GM21390 (cell line): ENCODE data around the gene OXSR1.
"Not testable (repeated sequence)": the region's sequence is repeated elsewhere in the genome, so short reads cannot be mapped to it uniquely, and the experiment has no call there.

Experiments used
- ATAC-seq: cut with Tn5 transposase; IDR thresholded peaks from one replicate; pipeline ENCODE4 v1.9.1; 2021; ENCODE audit not compliant: unreplicated experiment

The OXSR1 gene

DNA sequence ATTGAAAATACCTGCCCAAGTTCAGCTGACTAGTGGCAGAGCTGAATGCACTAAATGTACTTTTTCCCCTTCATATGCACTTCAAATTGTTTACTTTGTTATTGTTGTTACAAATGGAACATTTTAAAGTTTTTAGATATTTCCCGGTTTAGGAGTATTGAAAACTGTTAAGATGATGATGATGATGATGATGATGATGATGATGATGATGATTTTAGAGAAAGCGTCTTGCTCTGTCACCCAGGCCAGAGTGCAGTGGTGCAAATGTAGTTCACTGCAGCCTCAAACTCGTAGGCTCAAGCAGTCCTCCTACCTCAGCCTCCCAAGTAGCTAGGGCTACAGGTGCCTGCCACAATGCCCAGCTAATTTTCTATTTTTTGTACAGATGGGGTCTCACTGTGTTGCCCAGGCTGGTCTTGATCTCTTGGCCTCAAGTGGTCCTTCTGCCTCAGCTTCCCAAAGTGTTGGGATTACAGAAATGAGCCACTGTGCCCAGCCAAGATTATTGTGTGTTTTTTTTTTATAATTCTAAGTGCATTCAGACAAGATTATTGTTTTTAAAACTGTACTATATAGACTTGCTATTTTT is 54.4 kb downstream of the OXSR1 start:
- no peak for ATAC-seq

DNA sequence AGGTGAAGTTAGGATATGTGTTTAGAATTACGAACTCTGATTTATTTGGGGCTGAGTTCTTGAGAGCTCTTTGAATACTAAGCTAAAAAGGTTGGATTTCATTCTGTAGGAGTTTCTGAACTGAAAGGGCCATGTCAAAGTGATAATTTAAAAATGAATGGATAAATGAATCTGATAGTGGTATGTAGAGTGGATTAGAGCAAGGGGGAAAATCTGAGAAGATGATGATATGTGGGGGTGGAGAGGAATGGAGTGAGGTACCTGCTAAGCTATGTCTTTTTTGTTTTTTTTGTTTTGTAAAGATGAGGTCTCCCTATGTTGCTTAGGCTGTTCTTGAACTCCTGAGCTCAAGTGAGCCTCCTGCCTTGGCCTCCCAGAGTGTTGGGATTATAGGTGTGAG is 55.7 kb downstream of the OXSR1 start:
- no peak for ATAC-seq

DNA sequence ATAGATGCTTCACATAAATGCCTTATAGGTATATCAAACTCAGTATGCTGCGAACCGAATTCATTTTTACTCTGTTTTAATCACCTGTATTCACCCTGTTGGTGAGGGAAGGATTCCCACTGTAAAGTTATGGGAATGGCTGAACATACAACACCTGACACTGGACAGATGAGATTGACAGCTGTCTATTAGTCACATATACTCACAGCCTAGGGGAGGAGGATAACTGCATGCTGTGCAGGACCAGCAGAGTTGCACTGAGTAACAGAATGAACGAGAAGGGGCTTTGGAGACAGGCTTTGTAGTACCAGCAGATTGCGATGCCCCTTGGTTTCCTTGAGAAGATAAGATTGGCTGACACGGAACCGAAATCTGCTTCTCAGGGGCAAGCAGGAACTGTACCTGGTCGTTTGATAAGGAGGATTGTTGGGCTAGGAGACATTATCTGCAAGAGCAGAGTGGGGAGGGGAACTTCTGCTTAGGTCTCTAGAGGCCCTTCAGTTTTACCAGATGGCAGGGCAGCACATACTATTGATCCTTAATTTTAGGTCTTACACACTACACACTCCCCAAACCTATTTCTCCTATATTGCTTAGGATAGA is 56.8 kb downstream of the OXSR1 start:
- ATAC-seq: no peak

- no peak for ATAC-seq
Measured at GRCh38 chr3:38224357-38224756, 59.0 kb downstream of the OXSR1 start.

DNA sequence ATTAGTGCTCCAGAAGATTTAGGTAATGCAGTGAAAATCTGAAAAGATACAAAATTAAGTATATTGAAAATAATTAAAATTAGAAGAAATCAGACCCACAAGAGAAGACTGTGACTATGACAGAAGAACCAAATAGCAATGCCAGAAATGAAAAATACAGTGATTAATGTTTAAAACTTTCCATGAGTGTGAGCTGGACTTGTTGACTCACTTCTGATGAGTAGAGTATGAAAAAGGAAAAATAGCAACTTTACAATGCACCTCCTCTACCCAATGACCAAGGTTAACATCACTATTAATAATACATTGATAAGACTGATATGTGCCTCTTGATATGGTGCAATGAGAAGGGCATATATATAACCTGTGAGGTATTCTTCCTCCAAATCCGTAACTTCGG is 60.9 kb downstream of the OXSR1 start:
- ATAC-seq: no peak

DNA sequence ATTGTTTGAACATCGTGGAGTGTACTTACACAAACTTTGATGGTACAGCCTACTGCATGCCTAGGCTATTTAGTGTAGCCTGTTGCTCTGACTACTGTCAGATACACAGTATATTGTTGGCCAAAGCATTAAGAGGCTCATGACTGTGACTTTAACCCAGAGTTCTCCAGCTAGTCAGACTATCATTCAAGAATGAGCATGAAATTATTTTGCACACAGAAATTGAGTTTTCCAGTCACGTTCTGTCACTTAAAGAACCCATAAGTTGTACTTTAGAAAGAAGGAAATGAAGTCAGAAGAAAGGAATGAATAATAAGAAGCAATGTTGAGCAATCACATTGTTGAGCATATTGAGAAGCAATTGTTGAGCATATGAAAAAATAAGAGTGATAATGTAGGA is 62.7 kb downstream of the OXSR1 start:
- ATAC-seq: no peak

DNA sequence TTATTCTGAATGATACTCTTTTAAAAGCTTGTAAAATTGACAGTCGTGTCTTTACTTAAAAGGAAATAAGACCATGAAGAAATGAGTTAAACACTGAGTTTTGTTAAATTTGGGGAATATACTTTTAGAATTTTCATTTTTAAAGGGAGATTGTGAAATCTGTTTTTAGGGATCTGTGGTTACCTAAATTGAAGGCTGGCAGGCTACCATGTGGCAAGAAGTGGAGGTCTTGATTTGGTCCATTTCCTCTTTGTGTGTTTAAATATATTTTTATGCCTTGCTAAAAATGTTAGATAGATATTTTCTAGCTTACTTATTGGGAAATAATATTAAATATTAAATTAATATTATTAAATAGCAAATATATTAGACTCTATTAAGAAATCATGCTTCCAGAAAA is 63.7 kb downstream of the OXSR1 start:
- ATAC-seq: no peak

DNA sequence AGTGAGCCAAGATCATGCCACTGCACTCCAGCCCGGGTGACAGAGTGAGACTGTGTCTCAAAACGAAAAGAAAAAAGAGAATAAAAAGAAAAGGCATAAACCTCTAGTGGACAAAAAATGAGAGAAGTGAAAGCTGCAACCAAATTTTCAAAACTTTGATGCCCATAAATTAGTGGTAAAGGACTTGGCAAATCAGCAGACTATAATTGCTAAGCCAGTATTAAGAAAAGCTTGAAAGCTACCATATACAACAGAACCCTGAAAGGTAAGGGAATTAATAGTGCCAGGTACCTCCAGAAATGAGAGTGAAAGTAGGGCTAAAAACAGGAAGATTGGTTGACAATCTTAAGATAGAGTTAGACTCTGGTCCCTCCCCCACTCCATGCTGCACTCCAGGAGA is 67.4 kb downstream of the OXSR1 start:
- ATAC-seq: no peak

DNA sequence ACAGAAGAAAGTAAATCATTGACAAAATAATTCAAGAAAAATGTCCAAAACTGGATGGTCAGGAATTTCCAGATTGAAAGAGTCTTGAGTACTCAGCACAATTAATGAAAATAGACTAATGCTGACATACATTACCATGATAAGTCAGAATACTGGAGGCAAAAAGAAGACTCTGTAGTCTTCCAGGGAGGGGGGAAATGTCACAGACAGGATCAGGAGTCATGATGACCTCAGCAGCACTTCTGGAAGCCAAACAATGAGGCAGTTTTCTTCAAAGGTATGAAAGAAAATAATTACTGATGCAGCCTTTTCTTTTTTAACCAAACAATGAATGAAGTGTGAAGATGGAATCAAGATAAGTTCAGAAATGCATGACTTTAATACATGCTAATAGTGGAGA is 70.1 kb downstream of the OXSR1 start:
- ATAC-seq: no peak

DNA sequence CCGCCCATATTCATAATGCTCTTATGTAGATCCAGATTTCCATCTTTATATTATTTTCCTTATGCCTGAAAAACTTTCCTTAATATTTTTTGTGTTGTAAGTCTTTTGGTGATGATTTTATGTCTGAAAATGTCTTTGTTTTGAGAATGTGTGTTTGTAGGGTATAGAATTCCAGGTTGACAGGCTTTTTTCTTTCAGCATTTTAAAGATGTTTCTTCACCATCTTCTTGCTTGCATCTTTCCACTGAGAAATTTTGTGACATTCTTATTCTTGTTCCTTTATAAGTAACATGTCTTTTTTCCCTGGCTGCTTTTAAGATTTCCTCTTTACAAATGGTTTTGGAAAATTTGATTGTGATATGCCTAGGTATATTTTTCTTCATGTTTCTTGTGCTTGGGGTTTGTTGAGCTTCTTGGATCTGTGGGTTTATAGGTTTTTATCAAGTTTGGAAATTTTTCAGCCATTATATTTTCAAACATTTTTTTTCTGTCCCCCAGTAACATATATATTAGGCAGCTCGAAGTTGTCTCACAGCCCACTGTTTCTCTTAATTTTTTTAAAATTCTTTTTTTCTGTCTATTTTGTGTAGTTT is 73.2 kb downstream of the OXSR1 start:
- no peak for ATAC-seq

DNA sequence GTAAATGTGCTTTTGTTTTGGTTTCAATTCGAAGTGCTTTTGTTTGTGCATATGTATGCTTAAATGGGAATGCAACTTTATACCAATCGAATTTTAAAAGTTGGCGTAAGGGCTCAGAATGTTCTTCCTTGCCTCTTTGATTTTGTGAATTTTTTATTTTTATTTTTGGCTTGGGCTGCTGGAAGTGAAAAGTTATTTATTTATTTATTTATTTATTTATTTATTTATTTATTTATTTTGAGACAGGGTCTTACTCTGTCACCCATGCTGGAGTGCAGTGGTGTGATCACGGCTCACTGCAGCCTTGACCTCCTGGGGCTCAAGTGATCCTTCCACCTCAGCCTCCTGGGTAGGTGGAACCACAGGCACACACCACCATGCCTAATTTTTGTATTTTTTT is 77.5 kb downstream of the OXSR1 start:
- ATAC-seq: not testable (repeated sequence)

DNA sequence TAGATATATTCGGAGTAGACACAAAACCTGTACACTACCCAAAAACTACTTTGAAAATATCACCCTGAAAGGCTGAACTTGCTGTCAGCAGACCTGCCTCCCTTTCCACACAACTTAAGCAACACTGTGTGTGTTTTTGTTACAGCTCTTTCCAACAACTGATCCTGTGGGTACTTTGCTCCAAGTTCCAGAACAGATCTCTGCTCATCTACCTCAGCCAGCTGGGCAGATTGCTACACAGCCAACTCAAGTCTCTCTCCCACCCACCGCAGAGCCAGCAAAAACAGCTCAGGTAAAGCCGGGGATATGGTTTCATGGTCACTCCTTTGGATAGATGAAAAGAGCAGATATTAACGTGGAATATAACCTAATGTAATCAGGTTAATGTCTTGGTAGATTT is 80.6 kb downstream of the OXSR1 start:
- ATAC-seq: no peak

GRCh38 chr3:38247366-38248035 is 82.2 kb downstream of the OXSR1 start:
- ATAC-seq: no peak

DNA sequence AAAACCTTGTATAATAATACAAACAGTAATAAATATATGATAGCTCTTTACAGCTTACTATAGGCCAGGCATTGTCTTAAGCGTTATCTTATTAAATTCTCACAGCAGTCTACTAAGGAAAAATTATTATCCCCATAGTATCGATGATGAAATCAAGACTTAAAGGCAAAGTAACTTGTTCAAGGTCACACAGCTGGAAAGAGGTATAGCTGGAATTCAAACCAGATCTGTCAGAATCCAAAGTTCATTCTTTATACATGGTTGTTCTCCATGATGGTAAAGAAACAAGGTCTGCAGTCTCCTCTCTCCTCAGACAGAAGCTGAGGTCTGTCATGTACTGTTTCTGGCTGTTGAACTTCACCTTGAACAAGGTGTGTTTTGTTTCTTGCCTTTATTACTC is 84.9 kb downstream of the OXSR1 start:
- no peak for ATAC-seq

- no peak for ATAC-seq
Measured at GRCh38 chr3:38251197-38251596, 85.9 kb downstream of the OXSR1 start.

DNA sequence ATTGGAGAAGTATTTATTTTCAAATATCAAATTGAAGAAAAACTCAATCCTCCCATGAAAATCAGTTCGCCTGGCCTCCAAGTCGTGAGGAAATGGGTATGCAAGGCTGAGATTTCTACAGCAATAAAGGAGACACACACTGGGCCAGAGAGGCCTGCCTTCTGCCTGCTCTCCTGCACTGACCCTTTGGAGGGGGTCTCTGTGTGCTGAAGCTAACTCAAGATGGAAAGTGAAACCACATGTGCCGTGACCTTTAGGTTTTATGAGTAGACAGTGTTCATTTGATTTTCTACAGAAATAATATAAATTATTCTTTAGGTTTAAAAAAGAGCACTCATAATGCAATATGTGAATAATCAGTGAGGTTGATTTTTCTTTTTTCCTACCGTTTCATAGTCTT is 88.4 kb downstream of the OXSR1 start:
- ATAC-seq: no peak

DNA sequence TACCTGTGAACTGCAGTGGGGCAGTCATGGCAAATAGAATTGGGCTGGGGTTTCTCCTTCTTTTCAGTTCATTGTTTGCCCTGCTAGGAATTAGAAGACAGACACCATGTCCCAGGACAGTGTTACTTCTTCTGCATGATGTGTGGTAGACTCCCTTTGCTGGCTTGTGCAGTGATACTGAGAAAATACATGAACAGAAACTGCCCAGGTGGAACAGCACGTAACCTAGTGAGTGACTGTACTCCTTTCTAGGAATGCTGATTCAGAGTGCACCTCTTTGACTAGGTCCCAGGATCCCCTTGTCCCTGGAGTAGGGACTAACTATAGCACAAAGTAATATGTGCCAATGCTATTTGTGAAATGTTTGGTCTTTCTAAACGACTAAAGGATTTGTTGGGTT is 89.5 kb downstream of the OXSR1 start:
- ATAC-seq: no peak

GRCh38 chr3:38255627-38256026 is 90.3 kb downstream of the OXSR1 start:
- ATAC-seq: no peak

DNA sequence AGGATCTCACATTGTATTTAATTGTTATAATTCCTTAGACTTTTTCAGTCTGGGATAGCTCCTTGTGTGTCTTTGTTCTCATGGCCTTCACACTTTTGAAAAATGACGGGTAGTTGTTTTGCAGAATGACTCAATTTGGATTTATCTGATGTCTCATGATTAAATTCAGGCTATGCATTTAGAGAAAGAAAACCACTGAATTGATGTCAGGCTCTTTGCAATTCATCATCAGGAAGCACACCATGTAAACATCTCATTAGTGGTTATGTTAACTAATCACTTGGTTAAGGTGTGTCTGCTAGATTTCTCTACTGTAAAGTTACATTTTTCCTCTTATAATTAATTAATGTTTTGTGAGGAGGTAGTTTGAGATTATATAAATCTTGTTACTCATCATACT is 92.2 kb downstream of the OXSR1 start:
- ATAC-seq: no peak

GRCh38 chr3:38260474-38260873 is 95.1 kb downstream of the OXSR1 start:
- ATAC-seq: no peak

DNA sequence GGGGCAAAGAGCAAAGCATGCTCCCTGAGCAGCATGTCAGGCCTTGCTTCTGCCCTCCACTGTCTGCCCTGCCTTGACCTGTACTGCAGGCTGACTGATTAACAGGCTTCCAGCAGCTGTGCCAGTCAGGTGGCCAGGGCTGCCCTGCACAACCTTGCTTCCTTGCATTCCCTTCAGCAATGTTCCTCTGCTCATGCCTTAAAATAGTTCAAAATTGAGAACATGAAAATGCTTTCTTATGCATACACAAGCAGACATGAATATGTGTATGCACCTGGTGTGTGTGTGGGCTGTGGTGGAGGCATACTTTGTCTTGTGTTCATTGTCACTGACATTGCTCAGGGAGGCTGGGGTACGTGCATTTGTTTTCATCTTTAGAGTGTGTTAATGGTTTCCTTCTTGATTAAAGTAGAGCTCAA is 99.0 kb downstream of the OXSR1 start:
- no peak for ATAC-seq

DNA sequence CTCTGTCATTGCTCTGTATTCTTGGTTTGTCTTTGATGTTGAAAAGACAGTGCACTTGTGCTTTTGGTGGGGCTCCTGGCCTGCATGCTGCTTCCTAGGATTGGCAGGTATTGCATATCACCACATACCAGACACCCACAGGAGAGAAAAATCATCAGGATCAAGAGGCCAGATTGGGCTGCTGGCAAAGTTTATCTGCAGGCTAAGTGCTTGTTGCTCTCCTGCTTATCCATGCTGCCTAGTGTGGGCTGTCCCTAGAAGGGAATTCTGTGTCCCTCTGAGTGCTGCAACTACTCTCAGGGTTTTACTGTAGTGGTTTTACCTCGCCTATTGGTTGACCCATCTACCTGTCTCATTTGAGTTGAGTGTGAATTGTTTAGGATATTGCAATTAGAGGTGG is 99.4 kb downstream of the OXSR1 start:
- no peak for ATAC-seq
